Cardiac septum (tissue), 1 donor: ENCODE results near the gene TSC22D3. TPM values are rescaled to one million over a fixed set of nuclear protein-coding genes. Genes with fewer than 3 reads are reported as not detected.

Experiments
- DNase-seq: peaks from one replicate; pipeline ENCODE4 v3.0.0-alpha.2; 2020; ENCODE audit warnings: low spot score
- intact Hi-C: fragments of 100-400 bp; cut with DNase I; formaldehyde crosslinking; loops from one replicate; pipeline ENCODE4 v1.14.0; 2022
- total RNA-seq: library from RNA; stranded (reverse); fragmentation: NEBNext Ultra II Directional; extraction: Animal tissue kit (Norgen Biotek cat#: 25700); gene quantifications from one replicate; pipeline ENCODE4 v1.2.1, GENCODE V29; 2021
- donor health status: DM: no; HTN: no; CAD: no.

The TSC22D3 gene
- total RNA-seq, 1 donor from 2014 or later, result 33.0 TPM

DNA sequence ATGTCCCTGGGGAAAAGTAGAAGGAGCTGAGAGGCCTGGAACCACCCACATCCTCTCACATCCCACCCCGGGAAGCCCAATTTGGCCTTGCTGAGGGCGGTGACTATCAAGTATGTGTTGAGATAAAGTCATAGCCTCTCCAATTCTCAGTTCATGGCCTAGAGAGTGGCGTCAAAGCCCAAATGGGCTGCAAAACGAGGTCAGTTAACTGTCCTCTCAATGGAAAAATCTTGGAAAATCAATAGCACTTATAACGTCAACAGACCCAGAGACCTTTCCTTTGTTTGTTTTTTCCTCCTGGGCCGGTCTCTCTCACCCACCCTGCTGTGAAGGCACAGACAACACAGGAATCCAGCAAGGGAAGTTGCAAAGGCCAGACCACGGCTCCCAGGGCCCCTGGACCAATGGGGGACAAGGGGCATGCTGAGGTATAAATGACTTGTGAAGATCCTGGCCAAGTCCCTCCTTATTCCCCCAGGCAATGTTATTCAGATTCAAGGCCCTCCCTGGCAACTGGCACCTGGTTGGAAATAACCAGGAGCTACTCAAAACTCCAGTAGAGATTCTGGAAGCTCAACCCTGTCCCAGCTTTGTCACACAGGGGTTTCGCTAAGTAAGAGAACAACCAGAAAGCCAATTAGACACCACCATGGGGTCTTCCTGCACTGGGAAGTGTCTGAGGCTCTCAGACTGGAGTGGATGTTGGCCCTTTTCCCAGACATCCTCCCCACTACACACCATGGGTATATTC lies 38.6 kb downstream of the TSC22D3 start:
- no peak for DNase-seq

DNA sequence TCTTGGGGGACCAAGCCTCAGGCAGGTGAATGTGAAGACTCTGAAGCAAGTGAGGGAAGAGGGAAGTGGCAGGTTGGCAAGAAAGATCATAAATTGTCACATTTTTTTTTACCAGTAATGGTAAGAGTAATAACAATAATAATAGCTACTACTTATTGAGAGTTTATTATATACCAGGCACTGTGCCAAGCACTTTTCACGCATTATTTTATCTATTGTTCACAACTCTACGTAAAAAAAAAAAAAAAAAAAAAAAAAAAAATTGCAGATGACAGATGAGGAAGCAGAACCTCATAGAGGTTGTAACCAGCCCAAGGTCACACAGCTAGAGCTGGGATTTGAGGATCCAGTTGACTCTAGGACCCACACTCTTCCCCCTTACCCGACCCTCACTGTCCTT lies 40.9 kb downstream of the TSC22D3 start:
- intact Hi-C loops, result no loop called here
- DNase-seq, result no peak

More for the DNA sequence above, 38.6 kb downstream of the TSC22D3 start:
- intact Hi-C loops, result no loop called here

GRCh38 chrX:107733686-107734085 lies 41.9 kb downstream of the TSC22D3 start:
- no peak for DNase-seq
- intact Hi-C loops, result no loop called here

DNA sequence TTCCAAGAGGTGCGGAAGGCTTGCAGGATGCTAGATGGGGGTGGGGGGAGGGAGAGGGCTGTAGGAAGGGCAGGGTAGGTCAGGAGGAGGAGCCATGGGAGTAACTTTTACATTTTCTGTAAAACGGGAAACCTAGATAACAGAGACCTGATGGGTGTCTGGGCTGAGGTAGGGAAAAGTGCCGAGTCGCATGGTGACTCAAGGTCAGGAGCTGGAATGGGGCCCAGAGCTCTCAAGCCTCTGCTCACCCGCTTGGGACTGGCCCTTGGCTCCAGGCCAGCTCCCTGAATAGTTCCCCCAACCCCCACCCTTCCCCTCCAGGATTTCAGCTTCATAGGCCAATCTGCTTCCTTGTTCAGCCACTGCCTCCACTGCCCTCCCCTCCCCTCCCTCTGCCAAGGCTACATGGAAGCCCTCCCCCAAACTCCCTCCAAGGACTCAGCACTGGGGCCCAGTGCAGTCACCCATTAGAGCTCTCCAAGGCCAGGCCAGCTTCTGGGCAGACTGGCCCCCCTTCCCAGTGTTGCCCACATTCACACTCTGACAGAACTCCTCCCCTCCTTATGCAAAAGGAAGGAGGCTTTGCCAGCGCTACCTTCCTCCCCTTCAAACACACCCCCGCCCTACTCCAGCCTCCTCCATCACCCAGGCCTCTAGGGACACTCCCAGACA lies 43.6 kb downstream of the TSC22D3 start:
- DNase-seq, result peak; percentile 91
- intact Hi-C loops, result no loop called here

DNA sequence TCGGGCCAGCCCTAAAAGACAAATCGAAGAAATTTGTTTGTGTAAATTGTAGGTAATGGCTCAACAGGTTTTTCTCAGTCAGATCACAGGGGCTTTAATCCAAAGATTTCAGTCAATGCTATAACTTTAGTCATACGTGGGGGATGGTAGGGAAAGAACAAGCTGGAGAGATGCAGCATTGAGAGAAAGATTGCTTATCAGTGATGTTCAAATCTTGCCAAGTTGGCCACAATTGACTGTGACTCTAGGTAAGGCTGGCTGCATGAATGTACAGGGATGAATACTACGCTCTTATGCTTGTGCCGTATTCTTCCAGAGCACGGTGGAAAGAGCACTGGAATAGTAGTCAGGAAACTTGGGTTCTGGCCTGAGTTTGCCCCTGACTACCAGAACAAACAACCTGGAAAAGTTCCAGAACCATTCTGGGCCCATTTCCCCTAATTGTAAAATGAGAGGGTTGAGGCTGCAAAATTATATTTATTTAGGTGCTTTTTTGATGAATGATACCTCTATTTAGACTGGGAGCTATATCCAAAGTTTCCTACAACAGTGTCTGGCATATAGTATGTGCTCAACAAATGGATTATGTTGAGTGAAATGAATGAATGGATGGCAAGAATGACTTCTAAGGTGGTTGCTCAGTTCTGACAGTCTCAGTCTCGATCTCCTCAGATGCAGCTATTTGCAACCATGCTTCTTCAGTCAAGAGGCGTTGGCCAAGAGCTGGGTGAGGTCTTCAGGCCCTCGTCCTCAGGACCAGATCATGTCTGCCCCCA lies 44.4 kb downstream of the TSC22D3 start:
- intact Hi-C loops, result no loop called here
- no peak for DNase-seq

DNA sequence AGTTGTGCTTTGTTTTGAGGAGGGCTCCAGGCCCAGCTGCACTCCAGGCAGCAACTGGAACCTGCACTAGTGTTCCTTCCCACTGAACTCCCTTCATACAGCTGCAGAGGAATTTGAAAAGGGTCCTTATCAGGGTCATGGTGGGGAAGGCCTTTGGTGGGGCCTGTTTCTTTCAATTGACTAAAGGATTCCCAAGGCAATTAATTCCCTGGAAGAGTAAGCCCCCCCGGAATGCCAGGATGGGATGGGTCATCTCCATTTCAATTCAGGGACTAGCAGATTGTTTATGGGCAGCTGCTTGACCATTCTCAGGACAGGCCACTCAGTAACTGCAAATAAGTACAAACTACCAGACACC lies 45.3 kb downstream of the TSC22D3 start:
- DNase-seq, result no peak
- intact Hi-C loops, result no loop called here

DNA sequence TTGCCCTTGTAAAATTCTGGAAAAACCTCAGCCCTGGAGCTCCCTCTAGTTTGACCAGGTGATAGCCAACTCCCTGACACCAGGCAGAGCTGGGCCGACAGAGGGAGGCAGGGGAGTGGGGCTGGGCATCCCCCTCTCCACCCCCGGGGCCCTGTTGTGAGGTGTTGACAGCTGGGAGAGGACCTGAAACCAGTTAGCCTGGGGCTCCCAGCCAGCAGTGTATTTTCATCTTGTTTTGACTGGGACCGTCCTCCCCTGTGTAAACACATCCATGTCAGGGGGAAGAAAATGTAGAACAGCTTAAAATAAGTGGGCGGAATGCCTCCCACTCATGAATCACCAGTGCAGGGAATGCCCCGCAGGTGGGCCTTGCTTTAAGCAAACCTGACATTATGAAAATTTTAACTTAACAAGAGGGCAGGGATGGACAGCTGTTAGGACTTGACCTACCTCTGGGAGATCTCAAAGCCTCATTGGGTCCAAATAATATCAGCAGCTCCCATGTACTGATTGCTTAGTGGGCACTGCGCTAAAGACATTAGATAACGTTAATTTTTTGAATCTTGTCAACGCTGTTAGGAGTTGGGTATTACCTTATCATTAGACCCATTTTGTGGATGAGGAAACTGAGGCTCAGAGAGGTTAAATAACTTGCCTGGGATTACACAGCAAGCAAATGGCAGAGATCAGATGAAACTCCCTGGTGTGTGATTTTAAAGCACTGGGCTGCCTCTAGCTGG lies 45.9 kb downstream of the TSC22D3 start:
- intact Hi-C loops, result loop anchor here (2.0 kb wide), 2 partner anchors 13 to 45 kb away; partner anchors contain the start of gene TSC22D3
- DNase-seq, result peak; percentile 84

- no peak for DNase-seq
- intact Hi-C loops, result loop anchor here (2.0 kb wide), 2 partner anchors 14 to 46 kb away; partner anchors contain the start of gene TSC22D3
These were observed 47.1 kb downstream of the TSC22D3 start for GRCh38 chrX:107728371-107729099.

DNA sequence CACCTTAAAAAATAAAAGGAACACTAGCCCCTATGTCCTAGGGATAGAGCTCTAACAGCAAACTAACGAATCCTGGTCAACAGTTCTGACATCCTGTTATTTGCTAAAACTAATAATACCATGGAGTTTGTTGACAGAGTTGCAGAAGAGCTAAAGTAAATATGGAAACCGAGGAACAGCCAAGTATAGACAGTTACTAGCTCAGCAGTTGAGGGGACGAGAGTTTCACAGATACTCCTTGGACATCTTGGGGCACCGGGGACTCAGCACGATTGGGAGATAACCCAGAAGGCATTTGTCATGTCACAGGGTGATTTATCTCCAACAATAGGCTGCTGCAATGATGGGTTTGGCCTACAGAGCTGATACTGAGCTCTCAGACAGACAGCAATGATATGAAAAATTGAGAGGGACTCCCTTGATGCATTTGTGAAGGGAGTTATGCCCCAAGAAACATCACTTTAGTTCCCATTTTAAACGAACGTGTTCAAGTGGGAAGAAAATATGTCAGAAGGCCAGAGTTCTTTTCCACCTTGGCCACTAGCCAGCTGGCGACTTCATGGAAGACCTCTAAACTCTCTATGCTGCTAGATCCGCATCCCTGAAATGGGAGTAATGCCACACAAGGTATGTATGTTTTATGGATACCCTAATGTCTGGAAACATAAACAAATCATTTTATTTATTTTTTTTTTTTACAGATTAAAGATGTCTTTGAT lies 48.6 kb downstream of the TSC22D3 start:
- no peak for DNase-seq
- intact Hi-C loops, result no loop called here

GRCh38 chrX:107725761-107726555 lies 49.6 kb downstream of the TSC22D3 start:
- intact Hi-C loops, result no loop called here
- DNase-seq, result no peak

GRCh38 chrX:107724653-107725052 lies 50.9 kb downstream of the TSC22D3 start:
- intact Hi-C loops, result no loop called here

GRCh38 chrX:107723511-107723910 lies 52.1 kb downstream of the TSC22D3 start:
- intact Hi-C loops, result no loop called here
- DNase-seq, result no peak

More at GRCh38 chrX:107724653-107725052, 50.9 kb downstream of the TSC22D3 start:
- no peak for DNase-seq

- intact Hi-C loops, result no loop called here
- DNase-seq, result no peak
These were observed 53.5 kb downstream of the TSC22D3 start for GRCh38 chrX:107721966-107722707.

DNA sequence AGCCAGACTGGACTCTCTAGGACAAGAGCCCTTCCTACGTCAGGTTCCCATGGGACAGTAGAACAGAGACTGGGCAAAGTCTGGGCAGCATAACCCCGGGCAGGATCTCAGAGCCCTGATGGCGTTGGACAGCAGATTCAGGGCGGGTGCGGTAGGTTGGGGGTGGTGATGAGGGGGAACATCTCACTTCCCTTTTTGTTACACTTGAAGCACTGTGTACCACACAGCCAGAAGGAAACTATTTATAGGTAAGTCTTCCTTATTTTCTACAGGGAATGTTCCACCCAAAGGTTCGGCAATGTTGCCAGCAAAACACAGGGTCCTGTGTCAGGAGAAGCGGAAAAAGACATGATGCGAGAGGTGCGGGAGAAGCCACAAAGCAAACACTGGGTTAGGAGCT lies 54.3 kb downstream of the TSC22D3 start:
- no peak for DNase-seq
- intact Hi-C loops, result no loop called here

DNA sequence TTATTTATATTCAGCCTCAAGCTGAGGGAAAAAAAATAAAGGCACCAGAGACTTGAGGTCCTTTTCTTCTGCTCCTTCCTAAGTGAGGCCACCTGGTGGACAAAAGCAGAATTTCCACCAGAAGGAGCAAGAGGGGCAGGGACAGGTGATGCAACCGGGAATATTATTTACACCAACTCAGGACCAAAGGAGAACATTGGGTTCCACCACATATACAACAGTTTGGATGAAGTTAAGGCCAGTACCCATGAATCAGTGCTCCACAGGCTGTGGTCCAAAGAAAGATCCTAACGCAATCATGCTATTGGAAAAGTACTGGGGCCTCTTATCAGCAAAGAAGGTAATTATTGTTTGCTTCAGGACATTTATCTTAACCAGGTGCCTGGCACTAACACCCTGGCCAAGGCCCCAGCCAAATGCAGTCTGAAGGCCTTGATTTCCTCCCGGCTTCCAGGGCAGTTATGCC lies 57.4 kb downstream of the TSC22D3 start:
- intact Hi-C loops, result no loop called here
- DNase-seq, result peak; percentile 76

GRCh38 chrX:107716816-107717700 lies 58.5 kb downstream of the TSC22D3 start:
- intact Hi-C loops, result loop anchor here (2.0 kb wide), 1 partner anchor 58 kb away; the partner anchor contains the start of gene TSC22D3
- DNase-seq, result peak; percentile 94
